Suprapubic skin (tissue), 4 donors: ENCODE measurements around the gene PKNOX1. TPM values are rescaled to one million over a fixed set of nuclear protein-coding genes. Genes with fewer than 3 reads are reported as not detected.
"Not testable (repeated sequence)": the region's sequence is repeated elsewhere in the genome, so short reads cannot be mapped to it uniquely, and the experiment has no call there.

Experiments
- DNase-seq, 2 donors: peaks; one replicate each; pipeline ENCODE4 v3.0.0-alpha.2; 2019; ENCODE audit warnings: low spot score in 2 of 2
- H3K27ac ChIP-seq: fragments of 200-600 bp; sonication (generic); one replicate; pipeline ENCODE4 v1.5.1; 2019
- H3K27me3 ChIP-seq: fragments of 200-600 bp; sonication (generic); one replicate; pipeline ENCODE4 v1.5.1; 2019
- H3K36me3 ChIP-seq: fragments of 200-600 bp; sonication (generic); one replicate; pipeline ENCODE4 v1.5.1; 2019
- H3K4me1 ChIP-seq: fragments of 200-600 bp; sonication (generic); one replicate; pipeline ENCODE4 v1.5.1; 2019
- H3K4me3 ChIP-seq: fragments of 200-600 bp; sonication (generic); one replicate; pipeline ENCODE4 v1.5.1; 2019; ENCODE audit warnings: mild to moderate bottlenecking
- H3K9me3 ChIP-seq: fragments of 200-600 bp; sonication (generic); one replicate; pipeline ENCODE4 v1.5.1; 2019
- WGBS: methylation state at CpG from one replicate; pipeline ENCODE4 v1.1.5; 2018; 5-methylcytosine and 5-hydroxymethylcytosine counted together
- total RNA-seq, 4 donors: library from RNA; depleted of rRNA; stranded (reverse); fragments of >200 nt; gene quantifications; one replicate each; pipeline ENCODE4 v1.1.0, GENCODE V29; 2016

PKNOX1 gene
- total RNA-seq, 4 donors from 2014 or later = 8.8 to 17.6 (median 11.6) TPM

DNA sequence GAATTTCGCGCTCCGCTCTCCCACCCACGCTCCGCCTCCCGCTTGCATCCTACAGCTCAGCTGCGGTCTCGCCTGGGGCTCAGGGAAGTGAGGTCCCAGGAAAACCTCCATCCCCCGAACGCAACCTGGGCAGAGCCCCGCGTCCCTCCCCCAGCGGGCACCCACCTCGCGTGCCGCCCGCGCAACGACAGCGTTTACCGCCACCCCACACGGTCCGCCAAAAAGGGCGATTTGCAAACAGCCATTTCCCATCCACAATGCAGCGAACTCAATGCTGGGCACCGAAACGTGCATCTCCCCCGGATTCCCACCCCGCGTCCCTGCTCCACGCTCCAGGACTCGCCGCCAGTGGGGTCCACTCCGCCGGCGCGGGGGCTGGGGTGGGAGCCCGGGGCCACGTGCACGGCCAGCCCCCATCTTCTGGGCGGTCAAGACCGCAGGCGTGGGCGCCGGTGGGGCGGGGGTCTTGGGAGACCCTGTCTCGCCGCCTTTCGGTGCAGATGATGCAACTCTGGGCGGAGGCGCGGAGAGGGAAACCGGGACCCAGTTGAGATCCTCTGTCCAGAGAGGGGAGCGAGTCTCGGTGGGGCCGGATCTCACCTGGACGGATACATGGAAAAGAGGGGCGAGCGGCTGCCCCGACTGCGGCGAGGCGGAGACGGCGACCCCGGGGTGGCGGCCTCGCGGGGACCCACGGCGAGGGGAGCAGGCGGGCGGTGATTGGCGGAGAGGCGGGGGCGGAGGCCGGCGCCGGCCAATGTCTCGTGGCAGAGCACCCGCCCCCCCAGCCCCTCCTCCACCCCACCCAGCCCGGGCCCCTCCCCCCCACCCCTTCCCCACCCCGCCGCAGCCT is 101.0 kb downstream of the PKNOX1 start, which contains the start of gene CBS:
TSS of gene CBS (minus strand) at position 666 of the 853 bp plus-strand sequence. CDS start 3,642 bp downstream, outside the sequence.
- DNase-seq, H3K27ac ChIP-seq, H3K4me1 ChIP-seq, H3K36me3 ChIP-seq, H3K9me3 ChIP-seq, H3K4me3 ChIP-seq, H3K27me3 ChIP-seq: not testable (repeated sequence)
- no CpG with 5 or more reads among the region's 84 CpGs for WGBS

DNA sequence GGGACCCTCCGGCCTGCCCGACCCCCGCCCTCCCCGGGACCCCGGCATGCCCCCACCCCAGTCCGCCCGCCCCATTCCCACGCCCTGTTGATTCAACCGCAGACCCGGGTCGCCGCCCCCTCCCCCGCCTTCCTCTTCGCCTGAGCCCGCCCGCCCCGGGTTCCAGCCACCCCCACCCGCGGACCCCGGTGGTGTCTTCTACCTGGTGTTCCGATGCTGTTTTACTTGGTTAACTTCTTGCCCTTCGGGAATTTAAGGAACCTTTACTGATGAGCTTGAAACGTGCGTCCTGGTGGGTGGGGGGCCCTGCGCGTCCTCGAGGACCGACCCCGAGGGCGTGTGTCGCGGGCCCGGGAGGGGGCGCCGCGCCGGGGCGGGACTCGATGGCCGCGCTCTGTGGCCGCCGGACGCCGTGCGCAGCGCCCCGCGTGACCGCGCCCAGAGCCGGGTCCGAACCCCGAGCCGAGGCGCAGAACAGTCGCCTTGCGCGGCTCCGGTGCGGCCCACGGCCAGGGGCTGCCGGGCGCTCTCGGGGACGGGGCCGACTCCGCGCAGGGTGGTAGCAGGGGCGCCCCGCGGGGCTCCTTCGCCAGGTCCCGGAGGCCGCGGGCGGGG is 101.8 kb downstream of the PKNOX1 start:
- not testable (repeated sequence) for H3K9me3 ChIP-seq, H3K36me3 ChIP-seq, H3K27ac ChIP-seq, H3K4me1 ChIP-seq, H3K4me3 ChIP-seq, DNase-seq, H3K27me3 ChIP-seq
- no CpG with 5 or more reads among the region's 77 CpGs for WGBS

DNA sequence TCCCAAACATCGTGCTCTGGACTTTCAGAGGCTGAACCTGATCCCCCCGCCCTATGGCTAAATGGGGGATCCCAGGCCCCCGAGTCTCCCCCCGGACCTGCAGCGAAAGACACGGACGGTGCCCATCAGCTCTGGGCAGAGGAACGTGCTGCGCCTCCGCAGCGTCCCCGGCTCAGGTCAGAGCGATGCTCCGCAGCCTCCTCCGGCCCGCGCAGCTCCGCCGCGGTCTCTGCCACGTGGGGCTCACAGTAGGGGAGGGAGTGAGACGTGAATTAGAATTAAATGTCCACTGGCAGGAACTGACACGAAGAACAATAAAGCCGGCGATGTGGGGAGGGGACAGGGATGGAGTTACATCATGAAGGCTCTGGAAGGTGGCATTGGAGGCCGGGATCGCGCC is 102.3 kb downstream of the PKNOX1 start:
- DNase-seq, H3K9me3 ChIP-seq, H3K4me3 ChIP-seq, H3K27me3 ChIP-seq, H3K36me3 ChIP-seq, H3K4me1 ChIP-seq, H3K27ac ChIP-seq: not testable (repeated sequence)
- no CpG with 5 or more reads among the region's 28 CpGs for WGBS

DNA sequence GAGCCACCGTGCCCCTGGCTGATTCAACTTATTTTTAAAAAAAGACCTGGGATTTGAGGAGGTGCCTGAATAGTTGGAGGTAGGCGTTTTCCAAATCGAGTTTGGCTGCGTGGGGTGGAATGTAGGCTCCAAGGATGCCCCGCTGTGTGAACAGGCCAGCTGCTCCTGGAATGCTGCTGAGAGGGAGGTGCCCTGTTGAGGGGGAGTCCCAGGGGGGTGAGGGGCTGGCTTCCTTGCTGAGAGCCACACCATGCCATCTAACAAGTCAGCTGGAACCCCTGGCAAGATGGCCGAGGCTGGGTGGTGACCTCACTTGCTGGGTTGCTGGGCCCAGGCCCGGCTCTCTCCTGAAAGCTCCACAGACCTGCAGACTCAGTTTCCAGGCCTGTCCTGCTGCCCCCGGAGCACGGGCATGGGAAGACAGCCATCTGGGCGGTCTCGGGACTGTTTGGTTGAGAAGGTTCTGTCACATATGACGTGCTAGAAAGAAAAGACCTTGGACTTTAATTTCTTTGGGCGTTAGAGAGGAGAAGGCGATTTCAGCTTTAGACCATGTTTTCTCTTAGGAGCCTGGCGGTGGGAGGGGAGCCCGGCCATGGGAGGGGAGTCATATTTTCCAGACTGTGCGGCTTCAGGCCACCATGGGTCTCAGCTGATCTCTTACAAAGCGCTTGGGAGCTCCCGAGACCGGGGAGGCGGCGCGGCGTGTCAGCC is 108.4 kb downstream of the PKNOX1 start:
- H3K36me3 ChIP-seq, H3K4me3 ChIP-seq, DNase-seq, H3K4me1 ChIP-seq, H3K9me3 ChIP-seq, H3K27me3 ChIP-seq, H3K27ac ChIP-seq: not testable (repeated sequence)
- WGBS = no CpG with 5 or more reads among the region's 24 CpGs

Other genes starting within 250 kb of the PKNOX1 start
- 10 to 100 TPM; 10.1 to 18.7 (median 14.1) TPM for gene WDR4, start 95.0 kb upstream of the PKNOX1 start, total RNA-seq
- 10 to 100 TPM; 44.1 to 69.3 (median 60.0) TPM for gene NDUFV3, start 81.3 kb upstream of the PKNOX1 start, total RNA-seq
- gene ERVH48-1, start 48.9 kb upstream of the PKNOX1 start, total RNA-seq = not detected
- 1 to 10 TPM; 3.3 to 7.1 (median 6.1) TPM for gene CBS, start 101.3 kb downstream of the PKNOX1 start, total RNA-seq
- gene U2AF1, start 133.0 kb downstream of the PKNOX1 start, total RNA-seq = 10 to 100 TPM; 38.8 to 77.3 (median 51.7) TPM
- not detected for gene CRYAA, start 194.4 kb downstream of the PKNOX1 start, total RNA-seq